Stimulated activated CD4-positive, alpha-beta T cell treated with anti-CD3 and anti-CD28 coated beads, Interleukin-12 subunit alpha, Interleukin-12 subunit beta, amount 100 ng/mL, for 48 hours (primary cell): ENCODE measurements around the gene CCDC93.

Experiments used
- DNase-seq, 3 donors: peaks; one replicate each; pipeline ENCODE4 v3.0.0-alpha.2; 2020; ENCODE audit warnings: low read depth in 2 of 3, low spot score in 1 of 3

CCDC93 gene

DNA sequence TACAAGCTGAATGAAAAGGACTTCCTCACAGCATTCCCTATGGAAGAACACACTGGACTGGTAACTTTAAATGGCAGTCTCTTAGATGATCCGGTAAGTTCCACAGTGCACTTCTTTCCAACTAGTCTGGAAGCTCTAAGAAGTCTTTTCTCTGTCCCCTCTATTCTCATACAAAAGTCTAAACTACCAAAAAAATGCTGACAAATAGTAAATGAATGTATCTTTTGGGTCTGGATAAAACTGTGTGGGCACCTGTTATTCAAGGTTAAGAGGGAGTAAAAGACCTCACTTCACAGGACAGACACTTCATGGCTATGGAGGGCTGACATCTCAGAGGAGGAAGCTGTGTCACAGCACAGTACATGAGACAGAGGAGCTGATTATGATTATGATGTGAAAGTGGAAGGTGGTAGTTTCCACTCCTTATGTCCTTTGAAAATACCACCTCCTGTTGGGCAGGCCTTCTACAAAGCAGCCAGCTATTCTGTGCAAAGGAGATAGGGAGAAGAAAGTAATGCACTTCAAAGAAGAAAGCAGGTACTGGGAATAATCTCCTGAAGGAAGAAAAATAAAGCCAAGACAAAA lies 23.9 kb downstream of the CCDC93 start:
- DNase-seq = no peak

DNA sequence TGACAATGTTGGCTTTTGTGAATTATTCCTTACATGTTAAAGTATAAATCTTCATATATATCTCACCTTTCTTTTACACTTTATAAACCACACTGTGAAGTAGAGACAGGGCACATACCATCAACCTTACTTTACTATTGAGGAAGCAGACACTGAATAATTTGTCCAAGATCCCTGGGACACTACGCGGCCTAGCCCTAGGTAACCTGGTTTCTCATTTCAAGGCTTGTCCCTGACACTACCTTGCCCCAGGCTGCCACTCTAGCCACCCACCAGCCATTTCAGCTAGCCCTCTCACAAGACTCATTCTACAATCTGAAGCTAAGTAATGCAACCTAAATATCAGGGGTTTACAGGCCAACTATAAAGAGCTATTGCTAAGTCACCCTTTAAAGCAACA lies 26.7 kb downstream of the CCDC93 start:
- no peak for DNase-seq

DNA sequence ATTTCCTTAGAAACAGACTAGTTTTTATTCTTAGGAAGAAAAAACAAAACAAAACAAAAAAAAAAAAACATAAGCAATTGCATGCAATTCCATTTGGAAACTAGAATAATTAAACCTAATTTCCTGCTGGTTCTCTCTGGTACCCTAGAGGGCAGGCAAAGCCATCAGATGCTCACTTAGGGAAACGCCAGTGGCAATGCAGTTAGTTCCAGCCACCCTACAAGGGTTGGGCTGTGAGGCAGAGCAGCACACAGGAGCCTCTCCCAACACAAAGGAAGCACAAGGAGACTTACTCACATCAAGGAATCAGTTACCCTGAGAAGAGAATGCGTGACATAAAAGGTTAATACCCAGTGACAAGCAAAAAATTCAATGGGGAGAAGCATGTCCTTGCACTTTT lies 28.8 kb downstream of the CCDC93 start:
- no peak for DNase-seq

DNA sequence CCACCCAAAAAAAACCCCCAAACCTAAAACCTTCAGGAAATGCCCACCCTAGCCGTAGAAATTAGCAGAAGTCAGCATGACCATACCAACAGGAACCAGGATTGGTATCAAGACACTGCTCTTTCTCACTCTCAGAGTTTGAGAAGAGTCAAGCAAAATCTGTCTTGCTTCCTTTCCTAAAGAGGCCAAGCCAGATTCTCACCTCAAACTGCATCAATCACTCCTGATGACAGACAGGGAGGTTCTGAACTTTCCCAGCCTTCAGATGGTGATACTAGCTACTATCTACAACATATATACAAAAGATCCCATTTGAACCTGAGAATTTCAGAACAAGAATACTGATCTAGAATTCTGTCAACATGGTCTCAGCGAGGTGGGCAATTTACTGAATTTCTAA lies 29.7 kb downstream of the CCDC93 start:
- DNase-seq = no peak

DNA sequence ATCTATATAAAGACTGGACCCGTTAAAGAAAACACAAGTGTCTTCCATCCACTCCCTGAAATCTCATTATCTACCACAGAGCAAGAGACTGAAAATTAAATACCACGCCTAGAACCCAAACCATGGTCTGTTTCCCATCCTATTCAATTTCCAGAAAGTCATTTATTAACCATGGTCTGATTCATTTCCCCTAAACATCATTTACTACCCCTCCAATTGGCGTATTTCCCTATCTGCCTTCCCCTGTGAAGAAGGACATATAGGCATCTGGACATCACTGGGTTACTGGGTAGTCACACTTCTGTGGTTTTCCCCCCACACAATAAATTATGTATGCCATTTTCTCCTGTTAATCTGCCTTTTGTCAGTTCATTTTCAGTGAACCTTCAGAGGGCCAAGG lies 30.8 kb downstream of the CCDC93 start:
- DNase-seq = no peak

DNA sequence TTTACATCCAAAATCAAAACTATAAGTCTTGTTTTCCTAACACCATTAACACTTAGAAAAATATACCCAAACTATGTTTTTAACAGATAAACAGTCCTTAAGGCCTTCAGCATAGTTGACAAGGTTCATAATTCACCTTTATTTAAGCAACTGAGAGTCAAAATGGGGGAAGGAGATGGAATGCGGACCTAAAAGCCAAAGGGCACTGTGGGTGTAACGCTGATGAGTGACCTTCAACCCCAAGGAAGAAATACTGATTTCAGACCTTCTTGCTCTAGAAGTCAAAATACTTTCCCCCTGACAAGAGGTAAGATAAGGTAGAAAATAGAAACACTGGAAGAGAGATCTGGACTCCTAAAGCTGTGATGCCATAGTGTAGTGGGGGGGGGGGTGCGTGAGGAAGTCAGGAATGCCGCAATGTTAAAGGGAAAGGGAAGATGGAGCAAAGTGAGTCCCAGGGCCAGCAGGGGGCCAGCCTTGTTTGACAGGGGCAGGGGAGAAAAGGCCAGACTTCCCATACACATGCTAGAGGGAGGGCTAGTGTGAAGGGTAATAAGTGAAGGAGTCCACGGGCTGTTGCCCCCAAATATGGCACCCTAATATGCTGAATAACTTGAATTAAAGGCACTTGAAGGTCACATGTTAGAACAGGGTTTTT lies 31.4 kb downstream of the CCDC93 start:
- DNase-seq = no peak

DNA sequence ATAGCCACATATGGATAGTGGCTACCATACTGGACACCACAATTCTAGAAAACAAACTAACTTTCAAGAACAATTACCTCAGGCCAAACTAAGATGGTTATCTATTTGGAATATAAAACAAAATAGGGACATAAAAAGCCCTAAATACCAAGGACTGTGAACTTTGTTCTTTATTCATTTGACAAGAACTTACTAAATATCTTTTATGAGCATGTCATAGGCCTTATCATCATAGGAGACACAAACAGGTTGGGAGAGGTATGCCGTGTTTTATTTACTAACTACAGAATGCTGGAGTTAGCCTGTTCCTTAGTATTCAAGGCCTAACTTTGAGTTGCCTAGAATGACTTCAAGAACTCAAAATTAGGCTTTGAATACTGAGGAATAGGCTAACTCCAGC lies 32.1 kb downstream of the CCDC93 start:
- no peak for DNase-seq

DNA sequence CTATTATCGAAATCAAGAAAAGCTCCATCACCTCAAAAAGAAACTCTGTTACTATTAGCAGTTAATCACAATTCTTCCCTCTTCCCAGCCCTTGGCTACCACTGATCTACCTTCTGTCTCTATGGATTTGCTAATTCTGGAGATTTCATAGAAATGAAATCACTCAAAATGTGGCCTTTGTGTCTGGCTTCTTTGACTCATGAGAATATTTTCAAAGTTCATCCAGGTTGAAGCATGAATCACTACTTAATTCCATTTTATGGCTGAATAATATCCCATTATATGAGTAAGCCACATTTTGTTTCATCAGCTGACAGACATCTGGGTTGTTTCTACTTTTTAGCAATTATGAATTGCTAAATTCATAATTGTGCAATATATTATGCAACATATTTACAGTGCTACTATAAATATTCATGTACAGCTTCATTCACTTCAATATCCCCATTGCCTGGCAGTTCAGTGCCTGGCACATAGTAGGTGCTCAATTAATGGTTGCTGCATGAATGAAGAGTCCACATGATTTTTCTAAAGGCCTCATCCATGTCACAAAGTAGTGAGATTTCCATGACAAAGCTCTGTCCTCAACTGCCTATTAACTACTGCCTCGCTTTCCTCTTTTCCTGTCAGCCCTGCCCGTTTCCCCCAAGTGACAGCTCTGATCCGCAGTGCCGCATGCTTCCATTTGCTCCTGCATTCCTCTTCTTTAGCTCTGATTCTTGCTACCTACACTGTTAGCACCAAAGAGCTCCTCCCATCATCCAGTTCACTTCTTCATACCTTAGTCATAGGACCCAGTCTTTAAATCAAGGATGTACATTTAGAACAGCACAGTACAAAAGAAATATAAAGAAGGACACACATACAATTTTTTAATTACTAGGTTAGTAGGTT lies 32.8 kb downstream of the CCDC93 start:
- no peak for DNase-seq

GRCh38 chr2:117979911-117980701 lies 33.8 kb downstream of the CCDC93 start:
- DNase-seq = no peak

DNA sequence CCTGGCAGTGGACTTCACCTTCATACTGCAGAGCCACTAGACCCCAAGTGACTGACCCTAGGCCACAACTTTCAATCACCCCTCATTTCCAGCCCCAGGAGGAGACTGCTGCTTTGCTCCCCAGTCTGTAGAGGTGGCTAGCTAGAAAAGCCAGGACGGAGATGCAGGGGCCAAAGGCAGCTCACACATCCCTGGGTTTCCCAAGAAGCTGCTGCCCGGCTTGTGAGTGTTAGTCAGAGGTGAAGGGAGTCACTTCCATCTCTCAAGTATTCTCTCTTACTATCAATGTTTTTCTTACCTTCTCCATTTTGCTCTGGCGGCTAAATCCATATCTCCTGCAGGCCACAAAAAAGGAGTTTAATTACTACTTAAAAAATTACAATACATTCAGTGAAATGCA lies 36.2 kb downstream of the CCDC93 start:
- DNase-seq = no peak

DNA sequence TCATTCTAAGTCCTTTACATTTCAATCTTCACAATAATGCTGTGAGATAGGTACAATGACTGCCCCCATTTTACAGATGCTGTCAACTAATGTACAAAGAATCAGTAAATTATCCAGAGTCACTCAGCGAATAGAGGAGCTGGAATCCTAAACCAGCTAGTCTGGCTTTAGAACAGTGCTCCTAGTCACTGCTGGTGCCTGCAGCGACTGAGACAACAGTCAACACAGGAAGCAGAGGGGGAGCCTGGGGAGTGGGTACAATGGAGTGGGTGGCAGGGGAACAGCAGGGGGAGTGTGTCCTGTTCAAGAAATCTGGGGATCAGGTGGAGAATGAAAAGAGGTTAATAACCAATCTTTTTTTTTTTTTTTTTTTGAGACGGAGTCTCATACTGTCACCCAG lies 37.3 kb downstream of the CCDC93 start:
- DNase-seq = no peak

- no peak for DNase-seq
Measured at GRCh38 chr2:117973498-117974082, 40.3 kb downstream of the CCDC93 start.

GRCh38 chr2:117972476-117973123 lies 41.3 kb downstream of the CCDC93 start:
- DNase-seq = no peak

GRCh38 chr2:117968722-117969121 lies 45.1 kb downstream of the CCDC93 start:
- DNase-seq = no peak

GRCh38 chr2:117967977-117968718 lies 45.7 kb downstream of the CCDC93 start:
- DNase-seq = no peak

- no peak for DNase-seq
Measured at GRCh38 chr2:117963446-117963845, 50.4 kb downstream of the CCDC93 start.

DNA sequence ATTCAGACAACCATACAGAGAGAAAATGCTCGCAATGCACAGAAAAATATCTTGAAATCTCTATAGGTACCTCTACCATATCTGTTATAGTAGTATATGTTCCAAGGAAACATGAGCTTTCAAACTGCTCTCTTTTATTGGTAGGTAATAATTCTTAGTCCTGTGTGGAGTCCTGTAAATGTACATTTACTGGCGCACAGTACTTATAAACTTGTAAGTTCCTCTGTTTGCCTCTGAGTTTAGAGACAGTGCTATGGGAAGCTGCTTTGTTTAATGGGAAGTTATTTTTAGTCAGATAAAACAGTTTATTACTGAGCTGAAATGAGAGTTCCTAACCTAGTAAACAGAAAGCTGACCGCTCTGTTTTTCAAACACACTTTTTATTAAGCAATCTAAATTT lies 52.7 kb downstream of the CCDC93 start:
- no peak for DNase-seq

DNA sequence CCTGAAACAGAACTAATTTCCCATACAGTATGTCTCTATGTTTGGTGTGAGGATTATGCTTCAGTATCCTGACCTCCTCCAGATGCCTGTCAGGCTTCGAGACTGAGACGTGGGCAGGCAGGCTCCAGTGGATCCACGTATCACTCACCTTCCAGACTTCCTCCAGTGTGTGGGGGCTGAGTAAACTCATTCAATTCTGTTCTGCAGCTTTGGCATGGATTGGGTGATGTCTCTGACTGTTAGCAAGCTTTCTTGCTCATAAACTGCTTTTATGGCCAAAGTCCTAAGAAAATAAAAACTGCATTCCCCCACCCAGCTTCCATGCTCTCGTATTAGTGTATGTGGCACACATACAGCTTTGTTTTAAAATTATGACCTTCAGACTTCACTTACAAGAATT lies 53.6 kb downstream of the CCDC93 start:
- DNase-seq = no peak

- no peak for DNase-seq
Measured at GRCh38 chr2:117958186-117958585, 55.7 kb downstream of the CCDC93 start.

DNA sequence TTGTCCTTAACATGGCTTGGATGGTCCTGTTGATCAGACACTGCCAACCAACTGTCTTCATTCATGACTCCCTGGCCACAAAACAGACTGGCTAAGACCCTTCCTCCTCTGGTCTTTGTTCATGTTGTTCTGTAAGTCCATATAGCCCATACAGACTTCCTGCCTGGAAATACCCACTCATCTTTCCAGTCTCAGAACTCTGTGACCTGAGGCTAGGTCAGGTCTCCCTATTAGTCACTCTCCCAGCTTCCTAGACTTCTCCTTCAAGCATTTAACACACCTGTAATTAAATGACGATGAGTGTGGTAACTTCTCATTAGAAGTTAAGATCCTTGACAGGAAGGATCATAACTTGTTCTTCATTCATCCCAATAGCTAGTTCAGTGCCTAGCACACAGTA lies 56.3 kb downstream of the CCDC93 start:
- DNase-seq = no peak
